Thoracic aorta (tissue), 2 donors: ENCODE measurements around the gene FATE1. TPM values are rescaled to one million over a fixed set of nuclear protein-coding genes. Genes with fewer than 3 reads are reported as not detected.

Experiments used
- ATAC-seq: fragments of 150-250 bp; one replicate; pipeline ENCODE4 v1.8.0; 2017; ENCODE audit warnings: low read depth; ENCODE audit not compliant: insufficient number of reproducible peaks, low FRiP score
- DNase-seq: peaks from one replicate; pipeline ENCODE4 v3.0.0-alpha.2; 2020; ENCODE audit warnings: low spot score
- H3K27ac ChIP-seq, 2 donors: fragments of 200-600 bp; sonication (generic); 1 replicate in 1 of 2; 2 replicates in 1 of 2; pipeline ENCODE4 v1.5.1; 2016; ENCODE audit warnings: mild to moderate bottlenecking in 2 of 2, moderate library complexity in 2 of 2
- H3K27me3 ChIP-seq: fragments of 200-600 bp; sonication (generic); replicated peaks from 2 replicates; pipeline ENCODE4 v1.6.0; 2016; ENCODE audit warnings: mild to moderate bottlenecking; ENCODE audit not compliant: insufficient read depth
- H3K36me3 ChIP-seq: fragments of 200-600 bp; sonication (generic); one replicate; pipeline ENCODE4 v1.5.1; 2016
- H3K4me1 ChIP-seq, 2 donors: fragments of 200-600 bp; sonication (generic); 1 replicate in 1 of 2; 2 replicates in 1 of 2; pipeline versions ENCODE4 v1.5.1 to v1.6.0; 2016; ENCODE audit warnings: low read depth in 2 of 2, mild to moderate bottlenecking in 1 of 2; ENCODE audit not compliant: control insufficient read depth in 1 of 2
- H3K4me3 ChIP-seq: fragments of 200-600 bp; sonication (generic); 2 replicates; pipeline ENCODE4 v1.5.1; 2016; ENCODE audit warnings: mild to moderate bottlenecking
- H3K9me3 ChIP-seq: fragments of 200-600 bp; sonication (generic); 2 replicates; pipeline ENCODE4 v1.5.1; 2016
- CTCF ChIP-seq: fragments of 200-600 bp; sonication (generic); IDR thresholded peaks from one replicate; pipeline ENCODE4 v1.5.1; 2019; ENCODE audit warnings: antibody characterized with exemption
- total RNA-seq, 2 donors: library from RNA; depleted of rRNA; stranded (reverse); fragments of >200 nt; gene quantifications; one replicate each; pipeline versions ENCODE4 v1.1.0 to v1.2.3, GENCODE V29; 2016

The FATE1 gene
- total RNA-seq, 2 donors from 2014 or later: not detected

GRCh38 chrX:151687635-151688034 lies 28.2 kb upstream of the FATE1 start:
- Histone ChIP-seq H3K36me3 (no peaks in the 10 kb centered on the region), H3K27ac (no peak overlapping the region), H3K9me3 (no peaks in the 10 kb centered on the region), H3K4me1 (no peaks in the 10 kb centered on the region), H3K4me3 (no peak overlapping the region), H3K27me3 (no peaks in the 10 kb centered on the region)
- TF ChIP-seq CTCF: no peak
- DNase-seq (no peak), ATAC-seq (no peak)

- no peak for ATAC-seq
- Histone ChIP-seq H3K27me3 (no peaks in the 10 kb centered on the region), H3K36me3 (no peaks in the 10 kb centered on the region), H3K4me1 (no peaks in the 10 kb centered on the region), H3K27ac (no peak overlapping the region), H3K9me3 (no peaks in the 10 kb centered on the region), H3K4me3 (no peak overlapping the region)
- no peak for TF ChIP-seq CTCF
- no peak for DNase-seq
Observed at GRCh38 chrX:151688695-151689094, 27.1 kb upstream of the FATE1 start.

- no peaks in the 10 kb centered on the region for H3K27me3 ChIP-seq
- no peaks in the 10 kb centered on the region for H3K4me1 ChIP-seq
- no peaks in the 10 kb centered on the region for H3K36me3 ChIP-seq
- no peaks in the 10 kb centered on the region for H3K9me3 ChIP-seq
- no peak for TF ChIP-seq CTCF
- DNase-seq (no peak), ATAC-seq (no peak)
- no peak overlapping the region for H3K27ac ChIP-seq
- no peak overlapping the region for H3K4me3 ChIP-seq
Observed at GRCh38 chrX:151692825-151693224, 23.0 kb upstream of the FATE1 start.

- no peak for TF ChIP-seq CTCF
- Histone ChIP-seq H3K27me3 (no peaks in the 10 kb centered on the region), H3K9me3 (no peaks in the 10 kb centered on the region), H3K27ac (no peak overlapping the region), H3K36me3 (no peaks in the 10 kb centered on the region), H3K4me1 (no peaks in the 10 kb centered on the region), H3K4me3 (no peak overlapping the region)
- no peak for DNase-seq
- no peak for ATAC-seq
Observed at GRCh38 chrX:151694121-151694520, 21.7 kb upstream of the FATE1 start.

GRCh38 chrX:151694661-151695582 lies 20.9 kb upstream of the FATE1 start, which contains the start of gene PRRG3:
Gene PRRG3, plus strand, starts transcription at chrX:151695458. Its CDS starts 3,357 bp downstream, at chrX:151698815.
- no peak for DNase-seq

More at GRCh38 chrX:151694661-151695582, 20.9 kb upstream of the FATE1 start, which contains the start of gene PRRG3:
- no peaks in the 10 kb centered on the region for H3K4me1 ChIP-seq
- H3K9me3 ChIP-seq: no peaks in the 10 kb centered on the region
- no peak within 1 kb of the TSS for H3K4me3 ChIP-seq
- no peaks in the 10 kb centered on the region for H3K27me3 ChIP-seq
- no peak within 1 kb of the TSS for H3K27ac ChIP-seq
- H3K36me3 ChIP-seq: no peaks in the 10 kb centered on the region
- no peak for ATAC-seq
- TF ChIP-seq CTCF: no peak
